ENCODE measurements around the gene ATP6V1E1. TPM values are rescaled to one million over a fixed set of nuclear protein-coding genes. Genes with fewer than 3 reads are reported as not detected.

ATP6V1E1 gene
- total and polyA plus RNA-seq, 2 donors (not counting 1 experiment from before 2014, with no cell fraction given) = 182 to 238 TPM

- no peak within 1 kb of the TSS for H3K4me2 ChIP-seq (ENCODE audit: extremely low read depth, insufficient read depth, low read length)
- peak; percentile 30 to 55 for DNase-seq (ENCODE audit: low read depth in 2 of 2)
These were observed 65.4 kb downstream of the ATP6V1E1 start, which contains the start of gene SLC25A18 for GRCh38 chr22:17562906-17563870. SLC25A18 (plus strand) TSS chr22:17563498; CDS start chr22:17579945, 16,447 bp downstream.

GRCh38 chr22:17559188-17559587 is 69.4 kb downstream of the ATP6V1E1 start:
- DNase-seq (ENCODE audit: low read depth in 2 of 2) = no peak
- TF ChIP-seq CTCF (conservative IDR thresholded peaks at IDR 0.05 in 1 of 2, IDR thresholded peaks at IDR 0.05 in 1 of 2; ENCODE audit: low read depth in 1 of 2, low read length in 2 of 2) (no peak), EZH2 (IDR thresholded peaks at IDR 0.05; ENCODE audit: low read length, missing control alignments) (no peak)

More at GRCh38 chr22:17562906-17563870, 65.4 kb downstream of the ATP6V1E1 start, which contains the start of gene SLC25A18:
- H3K4me3 ChIP-seq (replicated peaks in 1 of 4; ENCODE audit: control extremely low read depth in 1 of 4, insufficient read depth in 1 of 4, low read depth in 3 of 4, low read length in 4 of 4) = peak within 1 kb of the TSS in 1 of 4 experiments; percentile 21
- peaks cover 2% of the 10 kb centered on the region for H3K4me1 ChIP-seq (ENCODE audit: control insufficient read depth, extremely low read depth, insufficient read depth, low read length)
- H3K9me3 ChIP-seq (ENCODE audit: control insufficient read depth, insufficient read depth, low read depth, low read length) = no peaks in the 10 kb centered on the region
- H3K36me3 ChIP-seq (ENCODE audit: control insufficient read depth, insufficient read depth, low read length) = no peaks in the 10 kb centered on the region
- no peaks in the 10 kb centered on the region for H3K79me2 ChIP-seq (ENCODE audit: control insufficient read depth, insufficient read depth, low read length)
- TF ChIP-seq CTCF (conservative IDR thresholded peaks at IDR 0.05 in 1 of 2, IDR thresholded peaks at IDR 0.05 in 1 of 2; ENCODE audit: low read depth in 1 of 2, low read length in 2 of 2) = no peak
- no peak for TF ChIP-seq EZH2 (IDR thresholded peaks at IDR 0.05; ENCODE audit: low read length, missing control alignments)
- peaks cover 2% of the 10 kb centered on the region for H3K27me3 ChIP-seq (ENCODE audit: control insufficient read depth, insufficient read depth, low read length)
- peak within 1 kb of the TSS; percentile 10 for H2AFZ ChIP-seq (ENCODE audit: low read length)
- H4K20me1 ChIP-seq (ENCODE audit: control insufficient read depth, extremely low read depth, insufficient read depth, low read length) = no peaks in the 10 kb centered on the region
- H3K27ac ChIP-seq (ENCODE audit: insufficient read depth, low read length) = no peak within 1 kb of the TSS
- no peak within 1 kb of the TSS for H3K9ac ChIP-seq (ENCODE audit: insufficient read depth, low read length)

GRCh38 chr22:17554814-17555213 is 73.7 kb downstream of the ATP6V1E1 start:
- Histone ChIP-seq H4K20me1 (ENCODE audit: control insufficient read depth, extremely low read depth, insufficient read depth, low read length) (no peaks in the 10 kb centered on the region), H2AFZ (ENCODE audit: low read length) (no peak overlapping the region), H3K4me3 (replicated peaks in 1 of 4; ENCODE audit: control extremely low read depth in 1 of 4, insufficient read depth in 1 of 4, low read depth in 3 of 4, low read length in 4 of 4) (no peak overlapping the region), H3K4me1 (ENCODE audit: control insufficient read depth, extremely low read depth, insufficient read depth, low read length) (no peaks in the 10 kb centered on the region), H3K27ac (ENCODE audit: insufficient read depth, low read length) (no peak overlapping the region), H3K4me2 (ENCODE audit: extremely low read depth, insufficient read depth, low read length) (no peak overlapping the region), H3K9me3 (ENCODE audit: control insufficient read depth, insufficient read depth, low read depth, low read length) (no peaks in the 10 kb centered on the region), H3K9ac (ENCODE audit: insufficient read depth, low read length) (no peak overlapping the region), H3K36me3 (ENCODE audit: control insufficient read depth, insufficient read depth, low read length) (no peaks in the 10 kb centered on the region), H3K79me2 (ENCODE audit: control insufficient read depth, insufficient read depth, low read length) (no peaks in the 10 kb centered on the region), H3K27me3 (ENCODE audit: control insufficient read depth, insufficient read depth, low read length) (no peaks in the 10 kb centered on the region)
- no peak for TF ChIP-seq EZH2 (IDR thresholded peaks at IDR 0.05; ENCODE audit: low read length, missing control alignments)
- no peak for TF ChIP-seq CTCF (conservative IDR thresholded peaks at IDR 0.05 in 1 of 2, IDR thresholded peaks at IDR 0.05 in 1 of 2; ENCODE audit: low read depth in 1 of 2, low read length in 2 of 2)
- no peak for DNase-seq (ENCODE audit: low read depth in 2 of 2)

More at GRCh38 chr22:17559188-17559587, 69.4 kb downstream of the ATP6V1E1 start:
- no peak overlapping the region for H3K27ac ChIP-seq (ENCODE audit: insufficient read depth, low read length)
- H4K20me1 ChIP-seq (ENCODE audit: control insufficient read depth, extremely low read depth, insufficient read depth, low read length) = no peaks in the 10 kb centered on the region
- H3K4me1 ChIP-seq (ENCODE audit: control insufficient read depth, extremely low read depth, insufficient read depth, low read length) = peaks cover 2% of the 10 kb centered on the region
- no peak overlapping the region for H3K4me2 ChIP-seq (ENCODE audit: extremely low read depth, insufficient read depth, low read length)
- H3K4me3 ChIP-seq (replicated peaks in 1 of 4; ENCODE audit: control extremely low read depth in 1 of 4, insufficient read depth in 1 of 4, low read depth in 3 of 4, low read length in 4 of 4) = no peak overlapping the region
- H2AFZ ChIP-seq (ENCODE audit: low read length) = no peak overlapping the region
- H3K9ac ChIP-seq (ENCODE audit: insufficient read depth, low read length) = no peak overlapping the region
- peaks cover 2% of the 10 kb centered on the region for H3K27me3 ChIP-seq (ENCODE audit: control insufficient read depth, insufficient read depth, low read length)
- no peaks in the 10 kb centered on the region for H3K9me3 ChIP-seq (ENCODE audit: control insufficient read depth, insufficient read depth, low read depth, low read length)
- H3K79me2 ChIP-seq (ENCODE audit: control insufficient read depth, insufficient read depth, low read length) = no peaks in the 10 kb centered on the region
- no peaks in the 10 kb centered on the region for H3K36me3 ChIP-seq (ENCODE audit: control insufficient read depth, insufficient read depth, low read length)

Measured in fibroblast of lung (primary cell).